K562 (cell line): Measurements from ENCODE around the gene LUZP4. TPM values are rescaled to one million over a fixed set of nuclear protein-coding genes. Genes with fewer than 3 reads are reported as not detected.

Experiments
- ARID1B ChIP-seq: fragments of 450-650 bp; IDR thresholded peaks from 2 replicates; pipeline ENCODE4 v1.6.1; 2016; ENCODE audit warnings: antibody characterized with exemption, mild to moderate bottlenecking, inconsistent platforms
- CCNT2 ChIP-seq: IDR thresholded peaks from 2 replicates; pipeline ENCODE4 v1.6.1; 2011; ENCODE audit warnings: borderline replicate concordance, low read depth, mild to moderate bottlenecking, moderate library complexity, mixed read lengths, low read length; ENCODE audit not compliant: insufficient read length; ENCODE audit errors: extremely low read depth
- DACH1 ChIP-seq: fragments of 450-650 bp; IDR thresholded peaks from 2 replicates; pipeline ENCODE4 v1.6.1; 2018; ENCODE audit not compliant: partially characterized antibody
- FOXO4 ChIP-seq: fragments of 450-650 bp; formaldehyde crosslinking; IDR thresholded peaks from 2 replicates; pipeline ENCODE4 v1.4.0; 2020; ENCODE audit warnings: mild to moderate bottlenecking, moderate library complexity
- GATAD2B ChIP-seq: fragments of 450-650 bp; IDR thresholded peaks from 2 replicates; pipeline ENCODE4 v1.6.1; 2017; ENCODE audit warnings: mild to moderate bottlenecking, borderline replicate concordance
- HDAC6 ChIP-seq: IDR thresholded peaks from 2 replicates; pipeline ENCODE4 v1.6.1; 2012; ENCODE audit warnings: low read depth, mild to moderate bottlenecking, control low read depth, inconsistent platforms, low read length, moderate library complexity
- JUND ChIP-seq, 2 experiments: IDR thresholded peaks; 2 replicates in 1 of 2; 3 replicates in 1 of 2; pipeline ENCODE4 v1.6.1; 2011; ENCODE audit warnings: borderline replicate concordance in 2 of 2, low read depth in 2 of 2, low read length in 2 of 2, improper control_type of control experiment in 1 of 2, missing biosample characterization in 1 of 2, missing genetic modification characterization in 1 of 2, missing genetic modification reagents in 1 of 2
- KDM4B ChIP-seq, 2 experiments: fragments of 450-650 bp in 1 of 2; sonication (generic) in 1 of 2; IDR thresholded peaks; 2 replicates each; pipeline ENCODE4 v1.6.1; 2016 to 2017; ENCODE audit warnings: borderline replicate concordance in 2 of 2, antibody characterized with exemption in 1 of 2, low read depth in 1 of 2, mild to moderate bottlenecking in 1 of 2
- KLF6 ChIP-seq: fragments of 250-450 bp; sonication (Bioruptor Pico); IDR thresholded peaks from 2 replicates; pipeline ENCODE4 v1.4.0; 2020; ENCODE audit warnings: mild to moderate bottlenecking, moderate library complexity, borderline replicate concordance
- LEF1 ChIP-seq: fragments of 450-650 bp; IDR thresholded peaks from 2 replicates; pipeline ENCODE4 v1.6.1; 2016; ENCODE audit warnings: mild to moderate bottlenecking
- MAFK ChIP-seq: IDR thresholded peaks from 2 replicates; pipeline ENCODE4 v1.6.1; 2011; ENCODE audit warnings: low read length, improper control_type of control experiment
- MEF2D ChIP-seq: conservative IDR thresholded peaks from 2 replicates; pipeline ENCODE4 v1.6.1; 2016; ENCODE audit warnings: low read depth, missing genetic modification characterization, missing compliant biosample characterization
- MNT ChIP-seq, 2 experiments: fragments of 450-650 bp; conservative IDR thresholded peaks; 2 replicates each; pipeline ENCODE4 v1.6.1; 2017; ENCODE audit warnings: mild to moderate bottlenecking in 2 of 2, moderate library complexity in 2 of 2
- NR4A1 ChIP-seq, 2 experiments: fragments of 250-450 bp in 1 of 2; fragments of 450-650 bp in 1 of 2; sonication (Bioruptor Pico) in 1 of 2; IDR thresholded peaks; 2 replicates each; pipeline versions ENCODE4 v1.4.0 to v1.6.1; 2016 to 2020; ENCODE audit warnings: mild to moderate bottlenecking in 2 of 2, missing compliant biosample characterization in 1 of 2, missing genetic modification characterization in 1 of 2, moderate library complexity in 1 of 2
- SMARCA4 ChIP-seq: fragments of 450-650 bp; IDR thresholded peaks from 2 replicates; pipeline ENCODE4 v1.6.1; 2016
- SMARCC2 ChIP-seq: fragments of 450-650 bp; IDR thresholded peaks from 2 replicates; pipeline ENCODE4 v1.6.1; 2017; ENCODE audit warnings: antibody characterized with exemption, moderate library complexity, mild to moderate bottlenecking, low read depth
- TCFL5 ChIP-seq: fragments of 250-450 bp; sonication (Bioruptor Pico); conservative IDR thresholded peaks from 2 replicates; pipeline ENCODE4 v1.6.1; 2021; ENCODE audit warnings: mild to moderate bottlenecking, moderate library complexity, matching md5 sums
- ZBTB9 ChIP-seq: fragments of 450-650 bp; formaldehyde crosslinking; IDR thresholded peaks from 2 replicates; pipeline ENCODE4 v1.4.0; 2020; ENCODE audit warnings: mild to moderate bottlenecking, moderate library complexity
- ZNF140 ChIP-seq: fragments of 250-450 bp; sonication (Bioruptor Pico); IDR thresholded peaks from 2 replicates; pipeline ENCODE4 v1.8.0; 2021; ENCODE audit warnings: moderate library complexity, mild to moderate bottlenecking, inconsistent platforms
- ZNF165 ChIP-seq: fragments of 250-450 bp; sonication (Bioruptor Pico); IDR thresholded peaks from 2 replicates; pipeline ENCODE4 v1.4.0; 2020; ENCODE audit warnings: borderline replicate concordance
- ZNF507 ChIP-seq: conservative IDR thresholded peaks from 2 replicates; pipeline ENCODE4 v1.6.1; 2017; ENCODE audit warnings: missing genetic modification characterization, missing compliant biosample characterization
- ZNF584 ChIP-seq: fragments of 200-800 bp; sonication (Bioruptor generic); IDR thresholded peaks from 2 replicates; pipeline ENCODE4 v1.6.1; 2016; ENCODE audit warnings: low read depth, mild to moderate bottlenecking, missing genetic modification characterization, missing compliant biosample characterization
- polyA plus RNA-seq, 8 experiments: library from polyadenylated mRNA; depleted of rRNA in 4 of 8; stranded (reverse) in 5 of 8; unstranded in 3 of 8; fragments of >200 nt; fragmentation: Nextera tagmentation in 2 of 8; fragmentation: Illumina TruSeq in 1 of 8; extraction: Ambion mirVana in 2 of 8; extraction: Trizol in 1 of 8; gene quantifications; 2 replicates each; pipeline versions ENCODE4 v1.2.1 to v1.2.3, GENCODE V29; 2011 to 2014; ENCODE audit warnings: inconsistent platforms in 1 of 8, missing spikeins in 1 of 8
- total RNA-seq, 7 experiments: library from RNA; depleted of rRNA in 6 of 7; stranded (reverse); fragments of >200 nt in 6 of 7; fragmentation: Illumina TruSeq in 2 of 7; extraction: Trizol in 2 of 7; gene quantifications; 2 replicates each; pipeline versions ENCODE4 v1.2.1 to v1.2.3, GENCODE V29; 2011 to 2021; ENCODE audit warnings: low replicate concordance in 1 of 7
- TF ChIP-seq, protein P1 (sequence below): fragments of 450-650 bp; IDR thresholded peaks from 2 replicates; pipeline ENCODE4 v1.6.1; 2016

LUZP4 gene
- total and polyA plus RNA-seq, 9 of the 15 experiments (the other 6 are each of a cell fraction or from before 2014, with no cell fraction given) = 0.16 to 1.1 (median 0.36) TPM

DNA sequence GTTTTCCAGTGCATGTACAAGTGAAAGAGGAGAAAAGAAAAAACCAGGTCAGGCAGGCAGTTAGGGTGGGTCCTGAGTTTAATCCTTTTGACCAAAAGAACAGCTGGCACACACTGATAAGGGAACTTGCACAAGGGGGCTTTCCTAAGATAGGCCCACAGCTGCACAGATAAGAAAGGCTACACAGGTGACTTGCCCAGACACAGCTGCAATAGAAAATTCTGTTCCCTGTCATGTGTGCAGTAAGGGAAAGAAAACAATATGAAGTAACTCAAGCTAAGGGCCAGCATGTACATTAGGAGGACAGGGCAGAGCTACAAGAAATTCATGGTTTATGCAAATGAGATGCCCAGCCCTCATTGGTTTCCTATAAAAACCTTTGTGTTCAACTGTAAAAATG is 32.9 kb downstream of the LUZP4 start (continued):
- no peak for TF ChIP-seq KDM4B (IDR thresholded peaks at IDR 0.05; ENCODE audit: borderline replicate concordance in 2 of 2, low read depth in 1 of 2)
- peak; percentile 21; the same call in 1 of the 2 replicates for TF ChIP-seq JUND (IDR thresholded peaks at IDR 0.05; ENCODE audit: borderline replicate concordance, low read depth, low read length)
- no peak for TF ChIP-seq JUND (tag; IDR thresholded peaks at IDR 0.05; ENCODE audit: borderline replicate concordance, low read depth, low read length)
- 0 out of 2 replicates have a peak, but pooled peaks have one; percentile 37 for TF ChIP-seq LEF1
- TF ChIP-seq, protein P1, sequence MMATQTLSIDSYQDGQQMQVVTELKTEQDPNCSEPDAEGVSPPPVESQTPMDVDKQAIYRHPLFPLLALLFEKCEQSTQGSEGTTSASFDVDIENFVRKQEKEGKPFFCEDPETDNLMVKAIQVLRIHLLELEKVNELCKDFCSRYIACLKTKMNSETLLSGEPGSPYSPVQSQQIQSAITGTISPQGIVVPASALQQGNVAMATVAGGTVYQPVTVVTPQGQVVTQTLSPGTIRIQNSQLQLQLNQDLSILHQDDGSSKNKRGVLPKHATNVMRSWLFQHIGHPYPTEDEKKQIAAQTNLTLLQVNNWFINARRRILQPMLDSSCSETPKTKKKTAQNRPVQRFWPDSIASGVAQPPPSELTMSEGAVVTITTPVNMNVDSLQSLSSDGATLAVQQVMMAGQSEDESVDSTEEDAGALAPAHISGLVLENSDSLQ = no peak
- peak; percentile 67; the same call in 1 of the 2 replicates for TF ChIP-seq MEF2D (tag)
- peak; percentile 94 for TF ChIP-seq ARID1B
- no peak for TF ChIP-seq NR4A1 (CRISPR knock-in tag; IDR thresholded peaks at IDR 0.05)
- TF ChIP-seq NR4A1 (tag; IDR thresholded peaks at IDR 0.05) = peak; percentile 82
- peak; percentile 54; the same call in 1 of the 2 replicates for TF ChIP-seq ZNF584 (CRISPR knock-in tag)
- no peak for TF ChIP-seq GATAD2B
- TF ChIP-seq DACH1 = peak; percentile 67
- TF ChIP-seq CCNT2 = peak; percentile 68
- no peak for TF ChIP-seq ZNF507 (tag)
- TF ChIP-seq ZBTB9 (CRISPR knock-in tag) = peak; percentile 64; the same call in 1 of the 2 replicates
- TF ChIP-seq HDAC6 = no peak
- no peak for TF ChIP-seq FOXO4 (CRISPR knock-in tag)
- peak; percentile 82; the same call in 1 of the 2 replicates for TF ChIP-seq KLF6 (CRISPR knock-in tag)
- peak; percentile 44; the same call in 1 of the 2 replicates for TF ChIP-seq TCFL5 (CRISPR knock-in tag)
- TF ChIP-seq SMARCA4 = peak; percentile 86
- 0 out of 2 replicates have a peak, but pooled peaks have one; percentile 58 for TF ChIP-seq SMARCC2
- 0 out of 4 replicates have a peak, but pooled peaks of 1 of the 2 experiments have one; percentile 29 for TF ChIP-seq MNT (conservative IDR thresholded peaks at IDR 0.05)
- TF ChIP-seq ZNF165 (CRISPR knock-in tag) = peak; percentile 91; the same call in 1 of the 2 replicates
- TF ChIP-seq ZNF140 = peak; percentile 22; the same call in 1 of the 2 replicates
- TF ChIP-seq MAFK = no peak
